GM18502 (cell line): ENCODE data around the gene C5orf63.
"Not testable (repeated sequence)": the region's sequence is repeated elsewhere in the genome, so short reads cannot be mapped to it uniquely, and the experiment has no call there.

Source experiments
- ATAC-seq: cut with Tn5 transposase; IDR thresholded peaks from one replicate; pipeline ENCODE4 v1.9.1; 2021; ENCODE audit warnings: mild to moderate bottlenecking; ENCODE audit not compliant: unreplicated experiment, poor library complexity

Gene C5orf63

DNA sequence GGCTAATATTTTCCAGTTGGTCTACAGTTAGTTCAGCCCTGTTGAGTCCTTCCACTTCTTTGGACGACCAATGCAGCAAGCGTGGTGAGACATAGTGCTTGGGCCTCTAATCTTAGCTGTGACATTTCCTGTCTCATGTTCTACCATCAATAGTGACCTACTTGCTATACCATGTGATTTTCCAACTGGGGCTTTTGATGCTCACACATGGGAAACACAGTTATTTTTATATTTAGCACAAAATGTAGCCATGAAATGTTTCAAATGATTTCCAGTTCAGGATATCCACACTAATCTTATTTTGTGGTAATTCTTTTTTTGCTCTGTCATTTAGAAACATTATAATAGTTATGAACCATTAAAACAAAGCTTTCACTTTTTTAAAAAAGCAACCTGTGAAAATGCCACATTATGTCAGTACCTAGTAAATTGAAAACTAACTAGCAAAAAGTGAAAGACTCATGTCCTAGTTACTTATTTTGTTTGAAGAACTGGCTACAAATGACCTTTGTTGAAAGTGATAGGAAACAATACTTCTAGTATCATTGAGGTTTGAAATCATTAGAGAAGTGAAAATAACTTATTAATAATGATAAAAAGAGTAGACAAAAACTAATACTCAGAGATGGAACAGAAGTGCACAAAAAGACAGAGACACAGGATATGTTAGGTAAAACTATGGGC is 61.2 kb downstream of the C5orf63 start:
- ATAC-seq = peak; percentile 74

GRCh38 chr5:127011153-127011552 is 62.1 kb downstream of the C5orf63 start:
- ATAC-seq = no peak

- ATAC-seq = no peak
Measured at GRCh38 chr5:127010362-127010761, 62.9 kb downstream of the C5orf63 start.

DNA sequence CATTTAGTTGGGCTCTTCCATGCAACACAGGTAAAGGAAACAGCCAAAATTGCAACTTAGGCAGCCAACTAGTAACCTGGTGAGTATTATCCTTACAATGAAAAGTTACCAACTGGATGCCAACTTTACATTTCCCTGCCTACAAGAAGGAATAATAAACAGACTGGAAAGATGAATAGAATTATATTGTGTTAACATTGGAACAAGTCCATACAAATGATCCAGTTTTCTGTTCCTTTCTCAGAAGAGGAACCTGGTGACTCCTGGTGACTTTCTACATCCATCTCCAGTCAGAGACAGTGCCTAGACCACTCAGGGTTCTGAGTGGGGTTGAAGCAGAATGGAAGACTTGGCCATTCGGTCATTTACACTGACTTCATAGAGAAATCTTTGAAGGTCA is 63.5 kb downstream of the C5orf63 start:
- no peak for ATAC-seq

- ATAC-seq = no peak
Measured at GRCh38 chr5:127008300-127008975, 64.9 kb downstream of the C5orf63 start.

DNA sequence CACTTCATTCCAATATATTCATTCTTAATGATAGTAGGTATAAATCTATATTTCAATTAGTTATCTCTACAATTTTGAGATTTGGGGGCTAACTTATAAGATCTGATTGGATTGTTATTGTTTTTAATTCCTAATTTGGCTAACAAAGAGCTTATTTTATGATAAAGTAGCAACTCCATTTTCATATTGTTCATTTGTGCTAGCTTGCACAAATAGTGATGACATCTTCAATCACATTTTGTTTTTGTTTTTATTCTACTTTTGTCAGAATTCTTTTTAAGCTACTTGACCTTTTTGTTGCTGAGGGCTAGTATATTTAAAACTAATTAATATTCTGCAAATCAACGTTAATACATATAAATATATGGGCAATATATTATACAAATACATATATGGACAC is 65.8 kb downstream of the C5orf63 start:
- ATAC-seq = no peak

DNA sequence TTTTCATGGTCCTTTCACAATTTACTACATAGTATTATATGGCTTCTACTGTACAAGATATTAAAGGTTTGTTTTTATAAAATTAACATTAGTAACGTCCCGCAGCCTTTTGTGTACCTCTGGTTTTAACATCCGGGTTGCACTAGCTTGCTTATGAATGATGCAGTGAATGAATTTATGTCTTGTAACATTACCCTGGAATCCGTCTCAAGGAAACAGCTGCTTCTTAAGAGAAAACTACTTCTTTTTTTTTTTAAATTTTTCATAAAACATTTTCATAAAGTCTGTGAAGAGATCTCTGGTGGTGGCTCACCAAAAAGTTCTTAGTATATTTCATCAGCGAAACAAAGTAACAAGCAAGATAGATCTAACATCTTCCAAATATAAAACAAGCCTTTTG is 66.6 kb downstream of the C5orf63 start:
- ATAC-seq = no peak

DNA sequence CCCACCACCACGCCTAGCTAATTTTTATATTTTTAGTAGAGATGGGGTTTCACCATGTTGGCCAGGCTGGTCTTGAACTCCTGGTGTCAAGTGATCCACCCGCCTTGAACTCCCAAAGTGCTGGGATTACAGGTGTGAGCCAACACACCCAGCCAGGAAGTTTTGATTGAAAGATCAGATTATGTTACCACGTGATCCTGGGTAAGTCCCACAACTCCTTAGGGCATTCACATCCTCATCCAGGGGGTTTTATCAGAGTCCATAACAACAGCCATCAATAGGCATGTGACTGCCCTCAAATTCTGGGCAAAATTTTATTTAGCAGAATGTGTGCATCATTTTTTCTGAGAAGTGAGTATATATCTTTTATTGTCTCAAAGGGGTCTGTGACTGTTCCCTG is 68.0 kb downstream of the C5orf63 start:
- not testable (repeated sequence) for ATAC-seq

DNA sequence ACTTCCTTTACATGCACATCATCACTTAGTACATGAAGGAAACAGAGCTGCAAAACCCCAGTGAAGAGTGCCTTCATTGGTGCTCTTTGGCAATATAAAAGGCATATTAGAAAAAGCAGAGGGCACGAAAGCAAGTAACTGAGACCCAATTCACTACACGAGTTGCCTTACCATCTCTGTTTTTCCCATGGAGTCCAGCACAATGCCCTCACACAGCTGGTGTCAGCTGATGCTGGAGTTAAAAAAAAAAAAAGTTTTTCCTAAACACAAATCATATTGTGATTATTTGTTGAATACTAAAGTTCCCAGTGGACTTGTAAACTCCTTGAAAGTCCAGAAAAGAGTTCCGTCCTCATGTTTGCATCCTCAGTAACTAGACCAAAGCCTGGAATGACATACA is 68.6 kb downstream of the C5orf63 start:
- no peak for ATAC-seq

DNA sequence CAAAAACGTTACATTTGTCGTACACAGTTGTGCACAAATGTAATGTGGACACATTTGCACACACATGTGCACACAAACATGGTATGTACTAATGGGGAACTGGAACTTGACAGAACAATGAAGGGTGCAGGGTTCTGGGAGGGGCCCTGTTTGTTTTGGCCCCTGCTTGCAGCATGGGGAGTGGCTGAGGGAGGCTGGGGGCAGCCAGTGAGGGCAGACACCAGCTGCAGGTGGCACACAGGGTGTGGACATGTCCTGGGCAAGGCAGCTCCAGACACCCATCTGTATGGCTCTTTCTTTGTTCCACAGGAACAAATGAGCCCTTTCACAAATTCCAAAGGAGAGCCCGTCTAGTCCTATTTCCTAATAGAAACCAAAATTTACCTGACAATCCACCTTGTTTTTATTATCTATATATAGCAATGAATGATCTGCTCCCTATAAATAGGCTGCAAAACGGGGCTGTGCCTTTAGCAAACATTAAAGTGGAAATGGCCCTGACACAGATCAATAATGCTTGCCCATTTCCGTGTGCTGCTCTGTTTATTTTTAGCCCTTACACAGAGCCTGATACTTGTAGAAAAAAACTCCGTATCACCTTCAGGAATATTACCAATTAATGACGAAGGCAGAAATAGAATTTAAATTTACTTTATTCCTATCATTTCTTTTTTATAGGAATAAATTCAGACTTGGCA is 69.4 kb downstream of the C5orf63 start:
- ATAC-seq = no peak

- ATAC-seq = no peak
Measured at GRCh38 chr5:127002390-127002789, 70.9 kb downstream of the C5orf63 start.

DNA sequence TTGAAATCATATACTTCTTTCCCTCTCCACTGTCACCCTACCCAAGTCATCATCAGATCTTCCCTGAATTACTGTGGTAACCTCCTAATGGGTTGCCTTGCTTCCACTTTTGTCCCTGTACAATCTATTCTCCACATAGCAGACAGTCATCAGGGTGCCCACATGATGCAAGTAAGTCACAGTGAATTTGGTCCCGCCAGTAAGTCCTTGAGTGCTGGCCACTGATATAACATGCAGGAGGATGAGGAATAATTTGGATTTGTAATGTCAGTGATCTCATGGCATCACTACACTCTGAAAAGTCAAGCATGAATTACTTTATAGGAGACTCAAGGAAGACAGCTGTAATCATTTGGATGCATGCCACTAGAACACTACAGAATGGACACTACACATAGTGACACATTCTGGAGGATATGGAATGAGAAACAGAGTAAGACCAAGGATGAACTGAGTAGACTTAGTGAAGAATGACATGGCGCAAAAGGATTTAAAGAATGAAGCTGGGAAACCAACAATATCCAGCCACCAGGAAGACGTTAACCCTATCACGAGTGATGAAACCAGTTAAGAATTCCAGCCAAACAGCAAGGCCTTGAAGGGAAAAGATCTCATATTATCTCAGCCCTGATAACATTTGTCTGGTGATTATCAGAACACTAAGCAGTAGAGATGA is 71.5 kb downstream of the C5orf63 start:
- no peak for ATAC-seq
